IMR-90 (cell line): ENCODE data around the gene POFUT2. TPM values are rescaled to one million over a fixed set of nuclear protein-coding genes. Genes with fewer than 3 reads are reported as not detected.

ENCODE experiments used
- ATAC-seq: fragments of 200-7000 bp; cut with Tn5 transposase; 2 replicates; pipeline ENCODE4 v1.9.1; 2020; ENCODE audit warnings: low read depth, mild to moderate bottlenecking, moderate library complexity
- BruUV-seq: library from RNA; stranded (reverse); fragments of 400-500 nt; replicated peaks from 2 replicates; lab custom pipeline; 2021; lab: Mats Ljungman, UMichigan
- CTCF ChIA-PET: fragments of 300-600 bp; formaldehyde crosslinking; extraction: SDS; loops from one replicate; lab custom pipeline; 2021; ENCODE audit warnings: antibody characterized with exemption; lab: Yijun Ruan, JAX
- POLR2A ChIA-PET: fragments of 300-600 bp; sonication (Branson Sonifier 250); formaldehyde crosslinking; loops from one replicate; lab custom pipeline; 2022; ENCODE audit warnings: antibody characterized with exemption; ENCODE audit not compliant: unreplicated experiment; lab: Charles Lee
- DNase-seq: peaks from one replicate; pipeline ENCODE4 v3.0.0; 2013
- H2AFZ ChIP-seq: replicated peaks from 2 replicates; pipeline ENCODE3; 2013; ENCODE audit warnings: low read length, mild to moderate bottlenecking; ENCODE audit not compliant: poor library complexity
- H2AK5ac ChIP-seq: 2 replicates; pipeline ENCODE4 v1.6.1; 2013; ENCODE audit warnings: low read depth, low read length, inconsistent platforms
- H2AK9ac ChIP-seq: replicated peaks from 2 replicates; pipeline ENCODE3; 2013; ENCODE audit warnings: mild to moderate bottlenecking, low read depth, low read length, moderate library complexity; ENCODE audit not compliant: poor library complexity
- H2BK120ac ChIP-seq: 2 replicates; pipeline ENCODE4 v1.6.1; 2013; ENCODE audit warnings: low read depth, low read length, inconsistent platforms
- H2BK15ac ChIP-seq: 3 replicates; pipeline ENCODE4 v1.6.1; 2013; ENCODE audit warnings: low read depth, low read length, inconsistent platforms
- H2BK20ac ChIP-seq: 2 replicates; pipeline ENCODE4 v1.6.1; 2013; ENCODE audit warnings: low read depth, mild to moderate bottlenecking, inconsistent platforms, low read length, moderate library complexity
- H2BK5ac ChIP-seq: 2 replicates; pipeline ENCODE4 v1.6.1; 2013; ENCODE audit warnings: mild to moderate bottlenecking, low read depth, low read length, inconsistent platforms; ENCODE audit not compliant: poor library complexity, severe bottlenecking
- H3K14ac ChIP-seq: replicated peaks from 2 replicates; pipeline ENCODE4 v1.6.1; 2013; ENCODE audit warnings: low read depth, low read length, inconsistent platforms
- H3K18ac ChIP-seq: 2 replicates; pipeline ENCODE4 v1.6.1; 2013; ENCODE audit warnings: low read depth, low read length, control low read depth
- H3K23ac ChIP-seq: 2 replicates; pipeline ENCODE4 v1.6.1; 2013; ENCODE audit warnings: low read depth, low read length, inconsistent platforms
- H3K27ac ChIP-seq: 2 replicates; pipeline ENCODE4 v1.5.1; 2013; ENCODE audit warnings: mild to moderate bottlenecking, control low read depth, low read length; ENCODE audit not compliant: insufficient read depth
- H3K27me3 ChIP-seq: 2 replicates; pipeline ENCODE4 v1.6.1; 2013; ENCODE audit warnings: low read length; ENCODE audit not compliant: control insufficient read depth, insufficient read depth
- H3K36me3 ChIP-seq: 2 replicates; pipeline ENCODE4 v1.6.1; 2013; ENCODE audit warnings: low read length, mixed read lengths; ENCODE audit not compliant: control insufficient read depth, insufficient read depth
- H3K4ac ChIP-seq: 2 replicates; pipeline ENCODE4 v1.6.1; 2013; ENCODE audit warnings: low read depth, low read length, inconsistent platforms
- H3K4me1 ChIP-seq: 2 replicates; pipeline ENCODE4 v1.6.1; 2013; ENCODE audit warnings: low read length, mixed read lengths; ENCODE audit not compliant: control insufficient read depth, insufficient read depth
- H3K4me2 ChIP-seq: 2 replicates; pipeline ENCODE4 v1.6.1; 2013; ENCODE audit warnings: low read depth, mild to moderate bottlenecking, control low read depth, low read length, moderate library complexity
- H3K4me3 ChIP-seq: 2 replicates; pipeline ENCODE4 v1.5.1; 2013; ENCODE audit warnings: low read depth, mild to moderate bottlenecking, control low read depth, low read length, moderate library complexity; ENCODE audit not compliant: insufficient read depth
- H3K56ac ChIP-seq: 2 replicates; pipeline ENCODE4 v1.6.1; 2013; ENCODE audit warnings: low read length, inconsistent platforms; ENCODE audit not compliant: insufficient read depth; ENCODE audit errors: extremely low read depth
- H3K79me1 ChIP-seq, 2 experiments: 2 replicates each; pipeline ENCODE4 v1.6.1; 2013; ENCODE audit warnings: low read length in 2 of 2, inconsistent platforms in 1 of 2, low read depth in 1 of 2
- H3K9ac ChIP-seq: 2 replicates; pipeline ENCODE4 v1.6.1; 2013; ENCODE audit warnings: low read depth, low read length, control low read depth
- H3K9me1 ChIP-seq: 2 replicates; pipeline ENCODE4 v1.6.1; 2013; ENCODE audit warnings: low read length, inconsistent platforms; ENCODE audit not compliant: insufficient read depth
- H3K9me3 ChIP-seq: 2 replicates; pipeline ENCODE4 v1.6.1; 2013; ENCODE audit warnings: low read length; ENCODE audit not compliant: control insufficient read depth, insufficient read depth
- H4K20me1 ChIP-seq: 2 replicates; pipeline ENCODE4 v1.6.1; 2013; ENCODE audit warnings: low read length, inconsistent platforms; ENCODE audit not compliant: insufficient read depth
- H4K5ac ChIP-seq: 2 replicates; pipeline ENCODE4 v1.6.1; 2013; ENCODE audit warnings: mild to moderate bottlenecking, low read depth, low read length, control low read depth
- H4K8ac ChIP-seq, 2 experiments: 2 replicates each; pipeline ENCODE4 v1.6.1; 2013; ENCODE audit warnings: low read depth in 2 of 2, low read length in 2 of 2, control low read depth in 1 of 2, inconsistent platforms in 1 of 2
- H4K91ac ChIP-seq: 2 replicates; pipeline ENCODE4 v1.6.1; 2013; ENCODE audit warnings: low read depth, low read length, inconsistent platforms; ENCODE audit not compliant: insufficient read depth
- BHLHE40 ChIP-seq: fragments of 150-350 bp; IDR thresholded peaks from 2 replicates; pipeline ENCODE4 v1.6.1; 2016; ENCODE audit warnings: mild to moderate bottlenecking, low read depth, low read length
- MAFK ChIP-seq: IDR thresholded peaks from 2 replicates; pipeline ENCODE4 v1.6.1; 2012; ENCODE audit warnings: low read depth, low read length, improper control_type of control experiment
- NFE2L2 ChIP-seq: fragments of 150-350 bp; IDR thresholded peaks from 2 replicates; pipeline ENCODE4 v1.6.1; 2016; ENCODE audit warnings: low read depth, mild to moderate bottlenecking, low read length
- RAD21 ChIP-seq: IDR thresholded peaks from 2 replicates; pipeline ENCODE4 v1.6.1; 2012; ENCODE audit warnings: low read length, improper control_type of control experiment
- RFX5 ChIP-seq: IDR thresholded peaks from 2 replicates; pipeline ENCODE4 v1.8.0; 2012; ENCODE audit warnings: low read depth, mild to moderate bottlenecking, low read length, moderate library complexity
- SMC3 ChIP-seq: fragments of 150-350 bp; IDR thresholded peaks from 2 replicates; pipeline ENCODE4 v1.6.1; 2016; ENCODE audit warnings: low read depth, mild to moderate bottlenecking, antibody characterized with exemption, low read length, moderate library complexity
- WGBS, 2 experiments: methylation state at CpG; one replicate each; pipeline versions ENCODE4 v1.1.5 to v1.1.7; 2013; ENCODE audit warnings: missing lambda C conversion rate in 2 of 2; ENCODE audit not compliant: insufficient read length in 1 of 2; ENCODE audit errors: extremely low coverage in 2 of 2; 5-methylcytosine and 5-hydroxymethylcytosine counted together
- dilution Hi-C: fragments of 300-500 bp; cut with HindIII; formaldehyde crosslinking; loops from one replicate; pipeline ENCODE4 v1.14.3; 2018; ENCODE audit warnings: low sequenced_read_pairs; ENCODE audit not compliant: unreplicated experiment
- in situ Hi-C: fragments of 300-500 bp; cut with MboI; formaldehyde crosslinking; loops from 3 replicates; pipeline ENCODE4 v1.14.3; 2019; ENCODE audit warnings: low sequenced_read_pairs, inconsistent platforms, mixed read lengths
- intact Hi-C: fragments of 100-400 bp; cut with micrococcal nuclease; formaldehyde crosslinking; loops from 2 replicates; pipeline ENCODE4 v1.10.0; 2022
- polyA plus RNA-seq, 3 experiments: library from polyadenylated mRNA; depleted of rRNA; stranded (reverse); fragments of >200 nt; gene quantifications; 2 replicates each; pipeline ENCODE4 v1.2.3, GENCODE V29; 2012; ENCODE audit warnings: low replicate concordance in 1 of 3
- total RNA-seq: library from RNA; depleted of rRNA; stranded (reverse); fragments of >200 nt; gene quantifications from 2 replicates; pipeline ENCODE4 v1.2.3, GENCODE V29; 2012

The POFUT2 gene
- total and polyA plus RNA-seq, 2 of the 4 experiments (the other 2 are of a cell fraction): 18.8 to 59.3 TPM

- ChIA-PET POLR2A (no interaction called here), CTCF (no interaction called here)
- Histone ChIP-seq H3K27me3 (no peaks in the 10 kb centered on the region), H3K14ac (no peak overlapping the region), H3K27ac (no peak overlapping the region), H2BK5ac (no peak overlapping the region), H2AK5ac (peak overlapping the region; percentile 51), H4K5ac (no peak overlapping the region), H2AFZ (no peak overlapping the region), H3K9ac (no peak overlapping the region), H3K4me1 (peaks cover 18% of the 10 kb centered on the region), H2BK15ac (no peak overlapping the region), H3K79me1 (no peaks in the 10 kb centered on the region), H3K9me3 (no peaks in the 10 kb centered on the region), H4K91ac (no peak overlapping the region), H3K23ac (no peak overlapping the region), H3K4ac (no peak overlapping the region), H2BK120ac (0 out of 2 replicates have a peak overlapping the region, but pooled peaks have one; percentile 4), H3K9me1 (peaks cover 5% of the 10 kb centered on the region; the same call in 1 of the 2 replicates), H3K4me2 (no peak overlapping the region), H3K18ac (no peak overlapping the region), H3K4me3 (no peak overlapping the region), H4K8ac (no peak overlapping the region), H2BK20ac (no peak overlapping the region; the same call in 1 of the 2 replicates), H4K20me1 (no peaks in the 10 kb centered on the region), H3K56ac (no peak overlapping the region), H3K36me3 (no peaks in the 10 kb centered on the region), H2AK9ac (peak overlapping the region; percentile 50)
- BruUV-seq: no TSS peak
- DNase-seq (no peak), ATAC-seq (no peak)
- WGBS, 2 experiments: 82% methylated on average over 2 of the region's 4 CpGs; no CpG with 5 or more reads in 1 of the 2 experiments
- TF ChIP-seq BHLHE40 (no peak), SMC3 (no peak), RAD21 (no peak), NFE2L2 (no peak), RFX5 (no peak), MAFK (no peak)
- intact Hi-C loops: no loop called here
- in situ Hi-C loops: no loop called here
- dilution Hi-C loops: no loop called here
Observed at GRCh38 chr21:45336535-45336810, 48.8 kb upstream of the POFUT2 start.
